GM12878 (cell line): ENCODE data around the gene GLB1L3.

ENCODE experiments used
- ATF3 ChIP-seq: IDR thresholded peaks from 2 replicates; pipeline ENCODE4 v1.6.1; 2011; ENCODE audit warnings: low read depth, mild to moderate bottlenecking, low read length, moderate library complexity, borderline replicate concordance; ENCODE audit errors: extremely low read depth
- CTCF ChIP-seq, 3 experiments: IDR thresholded peaks in 2 of 3; conservative IDR thresholded peaks in 1 of 3; 2 replicates each; pipeline ENCODE4 v1.5.1; 2011; ENCODE audit warnings: low read depth in 3 of 3, low read length in 3 of 3, mild to moderate bottlenecking in 3 of 3, control low read depth in 2 of 3, moderate library complexity in 2 of 3, inconsistent platforms in 1 of 3, mixed read lengths in 1 of 3; ENCODE audit not compliant: control insufficient read depth in 2 of 3, insufficient read depth in 1 of 3; ENCODE audit errors: extremely low read depth in 1 of 3
- ELK1 ChIP-seq: IDR thresholded peaks from 2 replicates; pipeline ENCODE4 v1.6.1; 2012; ENCODE audit warnings: low read depth, low read length, improper control_type of control experiment
- EZH2 ChIP-seq: IDR thresholded peaks from 2 replicates; pipeline ENCODE4 v1.6.1; 2012; ENCODE audit warnings: low read depth, mild to moderate bottlenecking, control low read depth, inconsistent platforms, low read length, borderline replicate concordance; ENCODE audit not compliant: control insufficient read depth
- MXI1 ChIP-seq: fragments of 150-350 bp; IDR thresholded peaks from 2 replicates; pipeline ENCODE4 v1.6.1; 2011; ENCODE audit warnings: low read depth, mild to moderate bottlenecking, inconsistent platforms, low read length, improper control_type of control experiment
- NFIC ChIP-seq: IDR thresholded peaks from 2 replicates; pipeline ENCODE4 v1.6.1; 2012; ENCODE audit warnings: low read depth, mild to moderate bottlenecking, inconsistent platforms, low read length, moderate library complexity
- POLR2A ChIP-seq: IDR thresholded peaks from 2 replicates; pipeline ENCODE4 v1.6.1; 2011; ENCODE audit warnings: low read depth, mild to moderate bottlenecking, low read length
- POLR2AphosphoS5 ChIP-seq: IDR thresholded peaks from 2 replicates; pipeline ENCODE4 v1.6.1; 2011; ENCODE audit warnings: mild to moderate bottlenecking, low read length, inconsistent platforms
- SUZ12 ChIP-seq: fragments of 200-600 bp; sonication (generic); IDR thresholded peaks from one replicate; pipeline ENCODE4 v1.6.1; 2018; ENCODE audit warnings: antibody characterized with exemption, mild to moderate bottlenecking; ENCODE audit not compliant: unreplicated experiment
- TCF3 ChIP-seq: IDR thresholded peaks from 2 replicates; pipeline ENCODE4 v1.6.1; 2012; ENCODE audit warnings: low read depth, mild to moderate bottlenecking, low read length, borderline replicate concordance; ENCODE audit not compliant: insufficient read depth

GRCh38 chr11:134237557-134237922 is 38.6 kb upstream of the GLB1L3 start:
- no peak for TF ChIP-seq EZH2
- TF ChIP-seq ATF3 = no peak
- TF ChIP-seq MXI1 = no peak
- no peak for TF ChIP-seq ELK1
- no peak for TF ChIP-seq NFIC
- TF ChIP-seq SUZ12 = no peak
- no peak for TF ChIP-seq TCF3
- no peak for TF ChIP-seq POLR2A
- no peak for TF ChIP-seq CTCF (IDR thresholded peaks at IDR 0.05 in 2 of 3, conservative IDR thresholded peaks at IDR 0.05 in 1 of 3; ENCODE audit: control insufficient read depth in 2 of 3, extremely low read depth in 1 of 3, insufficient read depth in 1 of 3, low read depth in 3 of 3, low read length in 3 of 3)
- TF ChIP-seq POLR2AphosphoS5 = no peak
